Activated CD4-positive, CD25-positive, alpha-beta regulatory T cell treated with anti-CD3 and anti-CD28 coated beads, Interleukin-2, amount 50 U/mL, for 24 hours (primary cell): ENCODE data around the gene DPYD.
A peak's percentile ranks its signal among the peaks of the same experiment; 100 is the strongest.

Source experiments
- ATAC-seq, 2 donors: fragments of 150-1000 bp; cut with Tn5 transposase; one replicate each; pipeline ENCODE4 v1.10.0; 2021; ENCODE audit warnings: mild to moderate bottlenecking in 1 of 2, moderate library complexity in 1 of 2

Gene DPYD

DNA sequence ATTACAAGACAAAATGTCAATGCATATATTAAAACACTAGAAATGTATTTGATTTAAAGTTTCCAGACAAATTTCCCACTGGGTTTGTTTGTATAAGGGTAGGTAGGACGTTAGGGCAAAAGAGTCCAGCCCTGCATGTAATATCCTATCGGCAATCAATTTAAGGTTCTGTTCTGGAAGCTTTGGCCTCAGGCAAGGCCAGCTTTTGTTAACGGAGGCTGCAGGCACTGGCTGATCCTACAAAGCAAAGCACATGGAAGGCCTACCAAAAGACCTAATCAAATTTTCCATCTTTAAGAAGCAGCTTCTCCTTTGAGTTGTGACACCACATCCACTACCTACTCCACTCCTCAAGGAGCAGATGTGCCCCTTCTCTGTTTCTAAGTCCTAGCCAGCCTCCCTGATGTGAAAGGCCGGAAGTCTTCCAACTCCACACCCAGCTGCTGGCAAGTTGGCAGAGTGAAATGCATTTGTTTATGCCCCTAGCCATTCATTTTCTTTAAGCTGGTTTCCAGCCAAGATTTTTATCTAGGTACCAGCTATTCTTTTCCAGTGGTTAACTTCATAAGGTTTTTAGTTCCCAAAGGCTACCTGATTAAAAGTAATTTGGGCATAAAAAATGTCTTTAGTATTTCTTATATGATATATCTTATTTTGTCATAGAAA is 746.7 kb downstream of the DPYD start:
- no peak for ATAC-seq

DNA sequence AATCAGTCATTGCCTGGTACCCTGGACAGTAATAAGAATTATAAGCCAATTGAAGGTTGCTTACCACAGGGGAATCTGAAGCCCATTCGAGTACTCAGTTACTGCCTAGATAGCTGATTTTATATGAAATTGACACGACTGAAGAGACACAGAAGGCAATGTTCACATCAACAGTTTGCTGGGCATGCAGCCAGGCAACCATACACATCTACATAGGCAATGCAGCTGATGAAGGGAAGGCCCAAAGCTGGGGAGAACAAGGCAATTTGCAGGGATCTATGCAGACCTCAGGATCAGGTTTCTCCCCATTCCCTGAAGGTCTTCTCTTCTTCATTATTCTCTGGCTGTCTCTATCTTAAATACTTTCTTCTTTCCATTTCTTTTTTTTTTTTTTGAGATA is 750.5 kb downstream of the DPYD start:
- no peak for ATAC-seq

DNA sequence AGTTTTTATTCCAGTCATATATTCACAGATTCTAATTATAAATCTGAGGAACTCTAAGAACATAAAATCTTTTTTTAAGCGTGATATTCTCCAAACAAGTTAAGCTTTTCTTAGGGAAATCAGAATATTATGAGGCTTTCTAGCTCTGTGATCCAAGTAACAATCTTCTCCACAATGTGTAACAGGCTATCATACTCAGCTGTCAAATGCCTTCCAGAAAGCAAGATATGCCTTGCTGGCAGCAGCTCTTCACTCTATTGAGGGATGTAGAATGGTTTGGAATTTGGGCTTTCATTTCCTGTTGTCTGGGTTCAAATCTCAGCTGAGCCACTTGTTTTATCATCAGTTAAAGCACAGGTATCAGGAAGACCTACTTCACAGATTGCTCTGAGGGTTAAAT is 752.8 kb downstream of the DPYD start:
- no peak for ATAC-seq

GRCh38 chr1:97167246-97167645 is 753.6 kb downstream of the DPYD start:
- ATAC-seq, result no peak

DNA sequence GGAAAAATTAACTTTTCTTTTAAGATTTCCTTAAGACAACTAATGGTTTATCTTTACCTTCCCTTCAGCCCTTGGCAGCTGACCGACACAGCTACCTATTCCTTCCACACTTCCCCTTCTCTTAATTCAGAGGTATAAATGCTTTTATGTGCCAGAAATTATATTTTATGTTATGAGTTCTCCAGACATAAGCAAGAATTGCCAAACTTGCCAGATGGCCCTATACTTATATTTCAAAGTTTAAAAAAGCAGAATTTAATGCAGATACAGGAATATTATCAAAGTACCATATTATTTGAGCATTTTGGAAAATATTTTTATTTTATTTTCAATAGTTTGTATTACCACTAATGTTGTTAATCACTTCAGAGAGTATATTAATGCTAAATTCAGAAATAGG is 754.2 kb downstream of the DPYD start:
- no peak for ATAC-seq

DNA sequence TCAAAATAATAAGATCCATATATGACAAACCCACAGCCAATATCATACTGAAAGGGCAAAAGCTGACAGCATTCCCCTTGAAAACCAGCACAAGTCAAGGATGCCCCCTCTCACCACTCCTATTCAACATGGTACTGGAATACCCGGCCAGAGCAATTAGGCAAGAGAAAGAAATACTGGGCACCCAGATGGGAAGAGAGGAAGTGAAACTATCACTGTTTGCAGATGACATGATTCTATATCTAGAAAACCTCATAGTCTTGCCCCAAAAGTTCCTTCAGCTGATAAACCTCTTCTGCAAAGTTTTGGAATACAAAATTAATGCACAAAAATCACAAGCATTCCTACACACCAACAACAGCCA is 756.6 kb downstream of the DPYD start:
- no peak for ATAC-seq

DNA sequence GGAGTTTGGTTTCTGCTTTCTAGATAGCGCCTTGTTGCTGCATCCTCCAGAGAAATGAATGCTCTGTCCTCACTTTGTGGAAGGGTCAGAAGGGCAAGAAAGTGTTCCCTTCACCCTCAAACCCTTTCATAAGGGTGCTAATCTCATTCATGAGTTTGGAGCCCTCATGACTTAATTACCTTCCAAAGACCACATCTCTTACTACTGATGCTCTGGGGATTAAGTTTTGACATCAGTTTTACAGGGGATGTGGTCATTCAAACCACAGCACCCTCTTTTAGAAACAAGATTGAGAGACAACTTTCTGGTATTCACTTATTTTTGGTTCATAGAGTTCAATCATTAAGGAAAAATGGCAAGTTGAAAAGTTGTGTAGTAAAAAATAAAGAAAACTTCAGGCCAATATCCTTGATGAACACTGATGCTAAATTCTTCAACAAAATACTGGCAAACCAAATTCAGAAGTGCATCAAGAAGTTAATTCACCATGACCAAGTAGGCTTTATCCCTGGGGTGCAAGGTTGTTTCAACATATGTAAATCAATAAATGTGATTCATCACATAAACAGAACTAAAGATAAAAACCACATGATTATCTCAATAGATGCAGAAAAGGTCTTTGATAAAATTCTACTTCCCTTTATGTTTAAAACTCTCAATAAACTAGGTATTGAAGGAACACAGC is 757.1 kb downstream of the DPYD start:
- ATAC-seq, result no peak

DNA sequence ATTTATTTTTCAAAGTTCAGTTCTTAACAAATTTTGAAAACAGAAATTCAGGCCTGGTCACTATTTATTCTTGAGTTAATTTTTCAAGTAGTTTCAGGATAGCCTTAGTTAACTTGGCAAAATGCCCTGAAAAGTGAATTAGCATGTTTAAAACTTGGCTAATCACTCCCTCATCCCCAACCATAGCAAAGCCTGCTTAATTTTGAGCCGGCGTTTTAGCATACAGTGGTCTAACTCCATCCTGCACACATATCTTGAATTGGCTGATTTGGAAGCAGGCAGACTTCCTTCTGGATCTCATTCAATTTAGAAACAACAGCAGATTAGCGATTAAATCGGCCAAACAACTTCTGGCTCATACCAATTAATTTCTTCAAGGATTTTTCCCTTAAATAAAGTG is 760.0 kb downstream of the DPYD start:
- no peak for ATAC-seq

DNA sequence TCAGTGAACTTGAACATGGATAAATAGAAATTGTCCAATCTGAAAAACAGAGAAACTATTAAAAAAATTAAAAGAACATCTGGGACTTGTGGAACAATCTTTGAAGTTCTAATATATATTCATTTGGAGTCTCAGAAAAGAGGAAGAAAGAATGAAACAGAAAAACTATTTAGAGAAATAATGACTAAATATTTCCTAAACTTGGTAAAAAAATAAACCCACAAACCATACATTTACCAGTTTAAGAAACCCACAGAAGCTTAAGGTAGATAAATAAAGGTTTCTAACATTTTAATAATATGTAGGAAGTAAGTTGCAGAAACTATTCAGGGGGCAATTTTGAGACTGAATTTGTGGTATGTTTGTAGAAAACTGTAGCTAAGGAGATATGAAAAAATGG is 761.5 kb downstream of the DPYD start:
- no peak for ATAC-seq

GRCh38 chr1:97158691-97159096 is 762.1 kb downstream of the DPYD start:
- no peak for ATAC-seq

GRCh38 chr1:97157991-97158390 is 762.8 kb downstream of the DPYD start:
- no peak for ATAC-seq

- ATAC-seq, result no peak
Observed at GRCh38 chr1:97151651-97152050, 769.2 kb downstream of the DPYD start.

DNA sequence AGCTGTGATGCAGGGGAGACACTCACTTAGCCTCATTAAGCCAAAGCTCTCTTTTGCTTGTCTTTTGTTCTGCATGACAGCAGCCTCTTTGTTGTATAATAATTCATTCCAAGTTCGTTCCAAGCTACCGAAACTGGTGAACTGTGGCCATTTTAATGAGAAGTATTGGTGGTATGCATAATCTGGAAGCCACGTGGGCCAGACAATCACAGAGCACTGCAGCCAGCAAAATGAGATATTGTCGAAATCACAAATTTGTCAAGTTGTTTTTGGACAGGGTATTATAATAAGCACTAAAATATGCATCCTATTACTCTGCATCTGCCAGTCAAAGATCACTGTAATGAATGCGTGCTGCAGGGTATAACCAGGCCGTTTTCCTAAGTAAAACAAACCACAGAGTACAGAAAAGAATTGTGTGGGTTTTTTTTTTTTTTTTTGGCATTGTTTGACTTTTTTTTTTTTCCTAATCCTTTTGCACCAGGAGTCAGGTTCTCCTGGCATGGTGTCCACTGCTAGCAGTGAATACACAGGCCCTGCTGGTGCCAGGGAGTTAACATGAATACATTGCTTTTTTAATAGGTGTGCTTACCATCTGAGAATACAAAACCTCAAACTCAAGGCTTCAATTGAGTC is 775.4 kb downstream of the DPYD start:
- ATAC-seq, result no peak

DNA sequence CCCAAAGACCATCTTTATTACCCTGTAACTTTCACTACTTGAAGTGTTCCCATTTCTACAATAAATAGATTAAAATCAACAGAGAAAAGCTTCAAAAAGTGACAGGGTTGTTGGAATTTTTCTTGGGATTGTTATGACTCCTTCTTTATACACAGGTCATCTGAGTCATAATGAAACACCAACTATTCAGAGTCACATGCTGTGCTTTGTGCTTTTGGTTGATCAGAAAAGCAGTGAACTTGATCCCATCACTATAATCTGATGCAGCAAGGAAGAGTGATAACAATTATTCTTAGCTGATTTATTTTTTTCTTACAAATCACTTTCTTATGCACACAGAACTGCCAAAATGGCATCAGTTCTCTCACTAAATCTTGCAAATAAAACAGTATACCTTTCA is 776.3 kb downstream of the DPYD start:
- no peak for ATAC-seq

- no peak for ATAC-seq
Observed at GRCh38 chr1:97143236-97143882, 777.5 kb downstream of the DPYD start.

DNA sequence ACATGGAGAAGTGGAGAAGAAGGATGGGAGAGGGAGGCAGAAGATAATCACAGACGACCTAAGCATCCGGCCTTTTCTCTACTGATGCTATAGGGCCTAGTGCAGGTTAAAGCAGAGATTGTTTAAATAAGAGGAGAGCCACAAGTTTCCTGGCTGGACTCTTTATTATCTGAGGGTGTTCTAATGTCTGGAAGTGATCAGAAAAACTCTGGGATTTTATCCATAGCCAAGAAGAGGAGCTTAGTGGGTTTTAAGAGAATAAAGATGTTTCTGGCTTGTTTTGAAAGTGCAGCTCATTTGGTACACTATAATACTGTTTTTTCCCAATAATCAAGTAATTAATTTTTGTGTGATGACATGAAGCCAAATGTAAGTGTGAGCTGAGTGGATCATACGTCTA is 780.2 kb downstream of the DPYD start:
- no peak for ATAC-seq

- ATAC-seq, result no peak
Observed at GRCh38 chr1:97139512-97139911, 781.3 kb downstream of the DPYD start.

DNA sequence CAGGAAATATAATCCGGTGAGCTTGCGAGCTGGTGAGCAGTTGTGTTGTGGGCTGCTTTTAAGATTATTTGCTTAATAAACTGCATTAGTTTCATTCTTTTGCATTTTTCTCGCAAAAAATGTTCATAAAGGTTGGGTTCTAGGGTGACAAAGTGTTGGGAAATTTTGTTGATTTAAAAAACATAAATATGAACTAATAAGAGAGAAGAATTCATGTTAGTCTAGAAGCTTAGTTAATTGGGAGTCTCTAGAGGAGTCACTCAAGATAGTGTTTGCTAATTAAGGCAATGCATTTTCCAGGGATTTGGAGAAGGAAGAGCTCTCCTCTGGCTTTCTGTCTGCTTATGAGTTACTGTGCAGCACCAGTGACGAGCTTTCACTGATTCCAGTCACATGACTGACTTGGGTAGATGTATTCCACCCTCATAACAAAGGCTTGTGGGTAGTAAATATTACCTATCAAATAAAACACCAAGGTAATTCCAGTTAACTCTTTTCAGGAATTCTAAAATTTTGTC is 782.3 kb downstream of the DPYD start:
- ATAC-seq, result no peak

DNA sequence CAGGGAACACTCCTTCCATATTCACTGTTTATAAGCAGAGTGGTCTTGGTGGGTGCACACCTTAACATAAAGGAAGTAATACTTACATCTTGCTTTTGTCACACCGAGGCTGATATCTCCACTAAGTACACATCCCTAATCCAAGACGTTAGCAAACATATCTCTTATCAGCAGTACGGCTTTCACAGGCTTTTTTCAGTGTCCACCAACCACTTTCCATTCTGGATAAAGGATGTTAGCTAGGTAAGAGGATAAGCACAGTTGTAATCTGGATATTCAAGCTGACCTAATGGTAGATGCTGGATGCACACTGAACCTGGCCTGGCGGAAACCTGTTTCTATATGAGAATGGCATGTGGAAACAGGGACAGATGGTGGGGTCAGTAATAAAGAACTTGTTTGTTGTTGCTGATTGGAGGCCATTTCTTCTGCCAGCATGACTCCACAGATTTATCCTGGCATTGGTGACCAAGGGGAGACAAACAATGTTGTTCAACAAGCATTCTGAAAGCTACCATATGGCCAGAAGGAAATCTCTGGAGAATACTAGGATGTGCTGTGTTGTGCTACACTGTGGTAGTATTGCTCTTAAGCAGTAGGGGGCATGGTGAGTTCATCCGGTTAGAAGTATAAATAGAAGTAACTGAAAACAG is 782.8 kb downstream of the DPYD start:
- ATAC-seq, result peak; percentile 58 to 61

DNA sequence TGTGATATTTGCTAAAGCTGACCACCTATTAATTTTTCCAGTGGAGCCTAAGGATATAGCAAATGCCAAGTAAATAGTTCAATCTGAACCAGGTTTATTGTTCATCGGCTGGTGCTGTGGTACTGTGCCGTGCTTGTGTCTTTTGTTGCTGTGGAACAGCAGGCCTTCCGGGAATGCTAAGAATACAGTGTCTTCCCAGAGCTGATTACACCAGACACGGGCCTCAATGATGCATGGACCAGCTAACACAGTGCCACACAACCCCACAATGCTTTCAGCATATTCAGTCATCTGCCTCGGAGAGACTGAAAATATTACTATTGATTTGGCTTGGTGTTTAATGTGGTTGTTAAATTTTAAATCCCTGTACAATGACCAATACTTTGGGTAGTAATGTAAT is 783.8 kb downstream of the DPYD start:
- no peak for ATAC-seq

DNA sequence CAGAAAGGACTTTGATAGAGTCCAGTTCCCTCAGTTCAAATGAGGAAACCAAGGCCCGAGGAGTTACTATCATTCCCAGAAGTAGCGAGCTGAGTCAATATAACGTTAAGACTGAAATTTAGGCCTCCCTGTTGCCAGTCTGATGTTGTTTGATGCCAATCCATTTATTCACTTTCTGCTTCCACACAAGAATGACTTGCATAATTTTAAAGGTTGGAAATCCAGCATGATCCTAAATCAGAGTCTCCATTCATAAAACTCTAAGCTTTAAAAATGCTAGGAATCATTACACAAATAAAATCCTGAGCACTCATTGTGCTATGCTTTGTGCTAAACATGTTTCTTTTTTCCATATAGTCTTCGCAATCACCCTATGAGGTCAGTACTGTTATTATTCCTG is 784.9 kb downstream of the DPYD start:
- no peak for ATAC-seq

DNA sequence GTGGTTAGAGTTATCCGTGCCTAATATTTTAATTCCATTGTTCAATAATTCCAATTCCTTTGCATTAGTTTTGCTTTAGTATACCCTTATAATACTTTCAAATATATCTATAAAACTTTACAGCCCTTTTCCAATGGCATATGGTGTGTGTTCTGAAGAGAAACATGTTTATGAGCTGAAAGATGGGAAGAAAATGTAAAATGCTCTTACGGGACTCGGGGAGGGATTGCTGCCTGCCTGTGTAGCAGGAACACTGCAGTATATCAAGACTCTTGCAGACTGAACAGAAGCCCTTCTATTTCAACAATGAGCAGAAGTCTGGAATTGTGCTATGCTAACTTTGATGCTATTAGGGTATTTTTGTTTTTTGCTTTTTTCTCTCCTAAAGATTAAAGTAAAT is 792.4 kb downstream of the DPYD start:
- ATAC-seq, result no peak
